ENCODE data around the gene DTWD2. TPM values are rescaled to one million over a fixed set of nuclear protein-coding genes. Genes with fewer than 3 reads are reported as not detected.

DTWD2 gene
- total and polyA plus RNA-seq, 2 experiments from 2014 or later = 4.1 to 15.4 TPM

DNA sequence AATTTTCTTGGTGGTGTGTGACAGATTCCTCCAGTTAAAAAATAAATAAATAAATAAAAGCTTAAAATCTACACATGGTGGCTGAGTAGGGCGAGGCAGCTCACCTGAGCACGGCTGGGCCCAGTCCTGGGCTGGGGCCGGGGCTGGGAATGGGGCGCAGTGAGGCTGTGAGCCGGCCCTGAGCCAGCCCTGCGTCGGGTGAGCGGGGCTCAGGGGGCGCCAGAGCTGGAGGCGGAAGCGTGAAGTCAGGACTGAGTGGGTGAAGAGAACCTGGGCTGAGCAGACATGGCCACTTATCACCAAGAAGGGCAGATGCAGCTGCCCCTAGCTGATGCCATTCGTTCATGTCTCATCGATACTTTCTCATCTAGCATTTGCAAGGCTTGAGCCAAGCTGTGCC is 22.8 kb upstream of the DTWD2 start:
- no peaks in the 10 kb centered on the region for H3K4me1 Mint-ChIP-seq
- peaks cover 4% of the 10 kb centered on the region; the same call in 1 of the 2 replicates for H3K9me2 ChIP-seq (ENCODE audit: insufficient read depth)
- H4K20me1 ChIP-seq (replicated peaks; ENCODE audit: insufficient read depth) = no peaks in the 10 kb centered on the region
- no peaks in the 10 kb centered on the region; the same call in 2 of the 3 replicates for H3K9me3 Mint-ChIP-seq
- H3K4me3 Mint-ChIP-seq = no peak overlapping the region
- no peaks in the 10 kb centered on the region for H3K36me3 Mint-ChIP-seq (ENCODE audit: low read depth)
- ATAC-seq (peak; percentile 89), DNase-seq (ENCODE audit: low spot score) (peak; percentile 33)
- H2AFZ ChIP-seq = peak overlapping the region; percentile 72; the same call in 1 of the 2 replicates
- H3K4me3 ChIP-seq = no peak overlapping the region
- no peak overlapping the region for H3K27ac ChIP-seq (ENCODE audit: low read depth)
- H3K27ac Mint-ChIP-seq = no peak overlapping the region
- H3K4me1 ChIP-seq (ENCODE audit: insufficient read depth) = no peaks in the 10 kb centered on the region
- H3K79me2 ChIP-seq (replicated peaks; ENCODE audit: insufficient read depth) = no peaks in the 10 kb centered on the region
- no peaks in the 10 kb centered on the region for H3F3A ChIP-seq (replicated peaks; ENCODE audit: low read depth)
- H3K36me3 ChIP-seq (ENCODE audit: insufficient read depth) = no peaks in the 10 kb centered on the region
- no peaks in the 10 kb centered on the region for H3K27me3 Mint-ChIP-seq (ENCODE audit: insufficient read depth, low read depth, poor library complexity)
- peak in 1 of 2 experiments; percentile 33; a peak in 2 of 4 replicates for TF ChIP-seq CTCF (conservative IDR thresholded peaks at IDR 0.05; ENCODE audit: low read depth in 2 of 2)
- TF ChIP-seq CREB1 (CRISPR knock-in tag; IDR thresholded peaks at IDR 0.05; ENCODE audit: low read depth) = no peak
- H3K4me2 ChIP-seq = no peak overlapping the region
- H3K27me3 ChIP-seq (ENCODE audit: insufficient read depth) = no peaks in the 10 kb centered on the region

GRCh38 chr5:119010206-119010605 is 21.9 kb upstream of the DTWD2 start:
- no peak for ATAC-seq

More at GRCh38 chr5:119010206-119010605, 21.9 kb upstream of the DTWD2 start:
- Histone ChIP-seq H3K36me3 (ENCODE audit: insufficient read depth) (no peaks in the 10 kb centered on the region), H3K9me2 (ENCODE audit: insufficient read depth) (peaks cover 4% of the 10 kb centered on the region; the same call in 1 of the 2 replicates), H2AFZ (peak overlapping the region; percentile 75; the same call in 1 of the 2 replicates), H3F3A (replicated peaks; ENCODE audit: low read depth) (no peaks in the 10 kb centered on the region), H3K27ac (ENCODE audit: low read depth) (no peak overlapping the region), H3K27me3 (ENCODE audit: insufficient read depth) (no peaks in the 10 kb centered on the region), H4K20me1 (replicated peaks; ENCODE audit: insufficient read depth) (no peaks in the 10 kb centered on the region), H3K79me2 (replicated peaks; ENCODE audit: insufficient read depth) (no peaks in the 10 kb centered on the region), H3K4me2 (no peak overlapping the region), H3K4me3 (no peak overlapping the region), H3K4me1 (ENCODE audit: insufficient read depth) (no peaks in the 10 kb centered on the region)
- DNase-seq (ENCODE audit: low spot score) = no peak
- H3K4me3 Mint-ChIP-seq = no peak overlapping the region
- H3K9me3 Mint-ChIP-seq = no peaks in the 10 kb centered on the region; the same call in 2 of the 3 replicates
- no peaks in the 10 kb centered on the region for H3K4me1 Mint-ChIP-seq
- no peak overlapping the region for H3K27ac Mint-ChIP-seq
- peaks cover under 1% of the 10 kb centered on the region for H3K27me3 Mint-ChIP-seq (ENCODE audit: insufficient read depth, low read depth, poor library complexity)
- no peaks in the 10 kb centered on the region for H3K36me3 Mint-ChIP-seq (ENCODE audit: low read depth)
- TF ChIP-seq JUNB (IDR thresholded peaks at IDR 0.05; ENCODE audit: unreplicated experiment) (no peak), EZH2phosphoT487 (IDR thresholded peaks at IDR 0.05; ENCODE audit: unreplicated experiment) (no peak), EZH2 (IDR thresholded peaks at IDR 0.05; ENCODE audit: low read depth, unreplicated experiment) (no peak), ZNF331 (CRISPR knock-in tag; IDR thresholded peaks at IDR 0.05; ENCODE audit: low read depth) (no peak), NANOG (IDR thresholded peaks at IDR 0.05; ENCODE audit: borderline replicate concordance) (no peak), POLR2AphosphoS5 (IDR thresholded peaks at IDR 0.05; ENCODE audit: low read depth) (no peak), STAT1 (IDR thresholded peaks at IDR 0.05; ENCODE audit: unreplicated experiment) (no peak), ZNF114 (CRISPR knock-in tag; IDR thresholded peaks at IDR 0.05) (no peak), CREB1 (CRISPR knock-in tag; IDR thresholded peaks at IDR 0.05; ENCODE audit: low read depth) (no peak)
- TF ChIP-seq, protein P1, sequence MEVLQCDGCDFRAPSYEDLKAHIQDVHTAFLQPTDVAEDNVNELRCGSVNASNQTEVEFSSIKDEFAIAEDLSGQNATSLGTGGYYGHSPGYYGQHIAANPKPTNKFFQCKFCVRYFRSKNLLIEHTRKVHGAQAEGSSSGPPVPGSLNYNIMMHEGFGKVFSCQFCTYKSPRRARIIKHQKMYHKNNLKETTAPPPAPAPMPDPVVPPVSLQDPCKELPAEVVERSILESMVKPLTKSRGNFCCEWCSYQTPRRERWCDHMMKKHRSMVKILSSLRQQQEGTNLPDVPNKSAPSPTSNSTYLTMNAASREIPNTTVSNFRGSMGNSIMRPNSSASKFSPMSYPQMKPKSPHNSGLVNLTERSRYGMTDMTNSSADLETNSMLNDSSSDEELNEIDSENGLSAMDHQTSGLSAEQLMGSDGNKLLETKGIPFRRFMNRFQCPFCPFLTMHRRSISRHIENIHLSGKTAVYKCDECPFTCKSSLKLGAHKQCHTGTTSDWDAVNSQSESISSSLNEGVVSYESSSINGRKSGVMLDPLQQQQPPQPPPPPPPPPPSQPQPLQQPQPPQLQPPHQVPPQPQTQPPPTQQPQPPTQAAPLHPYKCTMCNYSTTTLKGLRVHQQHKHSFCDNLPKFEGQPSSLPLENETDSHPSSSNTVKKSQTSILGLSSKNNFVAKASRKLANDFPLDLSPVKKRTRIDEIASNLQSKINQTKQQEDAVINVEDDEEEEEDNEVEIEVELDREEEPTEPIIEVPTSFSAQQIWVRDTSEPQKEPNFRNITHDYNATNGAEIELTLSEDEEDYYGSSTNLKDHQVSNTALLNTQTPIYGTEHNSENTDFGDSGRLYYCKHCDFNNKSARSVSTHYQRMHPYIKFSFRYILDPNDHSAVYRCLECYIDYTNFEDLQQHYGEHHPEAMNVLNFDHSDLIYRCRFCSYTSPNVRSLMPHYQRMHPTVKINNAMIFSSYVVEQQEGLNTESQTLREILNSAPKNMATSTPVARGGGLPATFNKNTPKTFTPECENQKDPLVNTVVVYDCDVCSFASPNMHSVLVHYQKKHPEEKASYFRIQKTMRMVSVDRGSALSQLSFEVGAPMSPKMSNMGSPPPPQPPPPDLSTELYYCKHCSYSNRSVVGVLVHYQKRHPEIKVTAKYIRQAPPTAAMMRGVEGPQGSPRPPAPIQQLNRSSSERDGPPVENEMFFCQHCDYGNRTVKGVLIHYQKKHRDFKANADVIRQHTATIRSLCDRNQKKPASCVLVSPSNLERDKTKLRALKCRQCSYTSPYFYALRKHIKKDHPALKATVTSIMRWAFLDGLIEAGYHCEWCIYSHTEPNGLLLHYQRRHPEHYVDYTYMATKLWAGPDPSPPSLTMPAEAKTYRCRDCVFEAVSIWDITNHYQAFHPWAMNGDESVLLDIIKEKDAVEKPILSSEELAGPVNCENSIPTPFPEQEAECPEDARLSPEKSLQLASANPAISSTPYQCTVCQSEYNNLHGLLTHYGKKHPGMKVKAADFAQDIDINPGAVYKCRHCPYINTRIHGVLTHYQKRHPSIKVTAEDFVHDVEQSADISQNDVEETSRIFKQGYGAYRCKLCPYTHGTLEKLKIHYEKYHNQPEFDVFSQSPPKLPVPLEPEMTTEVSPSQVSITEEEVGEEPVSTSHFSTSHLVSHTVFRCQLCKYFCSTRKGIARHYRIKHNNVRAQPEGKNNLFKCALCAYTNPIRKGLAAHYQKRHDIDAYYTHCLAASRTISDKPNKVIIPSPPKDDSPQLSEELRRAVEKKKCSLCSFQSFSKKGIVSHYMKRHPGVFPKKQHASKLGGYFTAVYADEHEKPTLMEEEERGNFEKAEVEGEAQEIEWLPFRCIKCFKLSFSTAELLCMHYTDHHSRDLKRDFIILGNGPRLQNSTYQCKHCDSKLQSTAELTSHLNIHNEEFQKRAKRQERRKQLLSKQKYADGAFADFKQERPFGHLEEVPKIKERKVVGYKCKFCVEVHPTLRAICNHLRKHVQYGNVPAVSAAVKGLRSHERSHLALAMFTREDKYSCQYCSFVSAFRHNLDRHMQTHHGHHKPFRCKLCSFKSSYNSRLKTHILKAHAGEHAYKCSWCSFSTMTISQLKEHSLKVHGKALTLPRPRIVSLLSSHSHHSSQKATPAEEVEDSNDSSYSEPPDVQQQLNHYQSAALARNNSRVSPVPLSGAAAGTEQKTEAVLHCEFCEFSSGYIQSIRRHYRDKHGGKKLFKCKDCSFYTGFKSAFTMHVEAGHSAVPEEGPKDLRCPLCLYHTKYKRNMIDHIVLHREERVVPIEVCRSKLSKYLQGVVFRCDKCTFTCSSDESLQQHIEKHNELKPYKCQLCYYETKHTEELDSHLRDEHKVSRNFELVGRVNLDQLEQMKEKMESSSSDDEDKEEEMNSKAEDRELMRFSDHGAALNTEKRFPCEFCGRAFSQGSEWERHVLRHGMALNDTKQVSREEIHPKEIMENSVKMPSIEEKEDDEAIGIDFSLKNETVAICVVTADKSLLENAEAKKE (CRISPR knock-in tag; IDR thresholded peaks at IDR 0.05) = no peak
- TF ChIP-seq, protein P2, sequence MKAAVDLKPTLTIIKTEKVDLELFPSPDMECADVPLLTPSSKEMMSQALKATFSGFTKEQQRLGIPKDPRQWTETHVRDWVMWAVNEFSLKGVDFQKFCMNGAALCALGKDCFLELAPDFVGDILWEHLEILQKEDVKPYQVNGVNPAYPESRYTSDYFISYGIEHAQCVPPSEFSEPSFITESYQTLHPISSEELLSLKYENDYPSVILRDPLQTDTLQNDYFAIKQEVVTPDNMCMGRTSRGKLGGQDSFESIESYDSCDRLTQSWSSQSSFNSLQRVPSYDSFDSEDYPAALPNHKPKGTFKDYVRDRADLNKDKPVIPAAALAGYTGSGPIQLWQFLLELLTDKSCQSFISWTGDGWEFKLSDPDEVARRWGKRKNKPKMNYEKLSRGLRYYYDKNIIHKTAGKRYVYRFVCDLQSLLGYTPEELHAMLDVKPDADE (IDR thresholded peaks at IDR 0.05) = no peak
